ENCODE data around the gene MORN1. TPM values are rescaled to one million over a fixed set of nuclear protein-coding genes. Genes with fewer than 3 reads are reported as not detected.

MORN1 gene
- total and polyA plus RNA-seq, 8 donors = 4.7 to 9.3 (median 5.3) TPM

- 78 to 79% methylated on average over 21 of the region's 21 CpGs for WGBS, 2 donors
- DNase-seq (no peak), FAIRE-seq (no peak), ATAC-seq (no peak)
- intact Hi-C loops (cut with DNase I) = no loop called here
- Histone ChIP-seq H3K4me1 (no peaks in the 10 kb centered on the region), H3K27ac (no peak overlapping the region), H3K36me3 (no peaks in the 10 kb centered on the region), H3K4me3 (no peak overlapping the region), H3K9me3 (no peaks in the 10 kb centered on the region), H3K27me3 (no peaks in the 10 kb centered on the region)
- no peak for TF ChIP-seq CTCF (IDR thresholded peaks at IDR 0.05)
Observed at GRCh38 chr1:2326524-2326923, 64.8 kb downstream of the MORN1 start.

GRCh38 chr1:2324553-2325366, 66.6 kb downstream of the MORN1 start:
- TF ChIP-seq CTCF (IDR thresholded peaks at IDR 0.05) = no peak
- 79% methylated on average over 14 to 18 of the region's 18 CpGs for WGBS, 2 donors
- H3K27ac ChIP-seq = no peak overlapping the region
- no peaks in the 10 kb centered on the region for H3K36me3 ChIP-seq
- no peak overlapping the region for H3K4me3 ChIP-seq
- FAIRE-seq (no peak), DNase-seq (no peak), ATAC-seq (no peak)
- no peaks in the 10 kb centered on the region for H3K9me3 ChIP-seq
- intact Hi-C loops (cut with DNase I) = no loop called here
- H3K27me3 ChIP-seq = no peaks in the 10 kb centered on the region
- H3K4me1 ChIP-seq = no peaks in the 10 kb centered on the region

GRCh38 chr1:2323451-2323974, 67.8 kb downstream of the MORN1 start:
- no peak for DNase-seq
- Histone ChIP-seq H3K27ac (no peak overlapping the region), H3K36me3 (no peaks in the 10 kb centered on the region), H3K27me3 (no peaks in the 10 kb centered on the region), H3K4me1 (no peaks in the 10 kb centered on the region), H3K4me3 (no peak overlapping the region), H3K9me3 (no peaks in the 10 kb centered on the region)
- ATAC-seq = no peak
- no peak for TF ChIP-seq CTCF (IDR thresholded peaks at IDR 0.05)
- intact Hi-C loops (cut with DNase I) = no loop called here
- 73 to 84% methylated on average over 12 to 16 of the region's 16 CpGs for WGBS, 2 donors
- FAIRE-seq = no peak

- Histone ChIP-seq H3K36me3 (no peaks in the 10 kb centered on the region), H3K4me3 (no peak overlapping the region), H3K27me3 (no peaks in the 10 kb centered on the region), H3K9me3 (no peaks in the 10 kb centered on the region), H3K4me1 (no peaks in the 10 kb centered on the region), H3K27ac (peak overlapping the region; percentile 6 to 63 (median 46))
- no peak for TF ChIP-seq CTCF (IDR thresholded peaks at IDR 0.05)
- 66 to 72% methylated on average over 40 to 41 of the region's 41 CpGs for WGBS, 2 donors
- ATAC-seq (peak; percentile 59 to 75 (median 72)), FAIRE-seq (no peak), DNase-seq (peak in 1 of 6 donors; percentile 28)
- intact Hi-C loops (cut with DNase I) = no loop called here
Observed at GRCh38 chr1:2322581-2323211, 68.7 kb downstream of the MORN1 start.

Measured in pancreas (tissue), 10 donors.